GM21825 (cell line): ENCODE measurements around the gene CEACAM5.
"Not testable (repeated sequence)": the region's sequence is repeated elsewhere in the genome, so short reads cannot be mapped to it uniquely, and the experiment has no call there.

Experiments
- ATAC-seq: cut with Tn5 transposase; IDR thresholded peaks from one replicate; pipeline ENCODE4 v1.9.1; 2021; ENCODE audit warnings: mild to moderate bottlenecking, moderate library complexity; ENCODE audit not compliant: unreplicated experiment

Gene CEACAM5

GRCh38 chr19:41739361-41739760, 30.9 kb downstream of the CEACAM5 start:
- no peak for ATAC-seq

GRCh38 chr19:41740415-41741243, 32.2 kb downstream of the CEACAM5 start:
- no peak for ATAC-seq

GRCh38 chr19:41741244-41741554, 32.8 kb downstream of the CEACAM5 start:
- ATAC-seq, result no peak

GRCh38 chr19:41744850-41745249, 36.4 kb downstream of the CEACAM5 start:
- no peak for ATAC-seq

GRCh38 chr19:41745756-41746155, 37.3 kb downstream of the CEACAM5 start:
- no peak for ATAC-seq

GRCh38 chr19:41746593-41747227, 38.3 kb downstream of the CEACAM5 start:
- ATAC-seq, result no peak

GRCh38 chr19:41748012-41748411, 39.6 kb downstream of the CEACAM5 start:
- ATAC-seq, result no peak

- ATAC-seq, result not testable (repeated sequence)
Observed at GRCh38 chr19:41750248-41751134, 42.1 kb downstream of the CEACAM5 start.

GRCh38 chr19:41753159-41753558, 44.7 kb downstream of the CEACAM5 start:
- no peak for ATAC-seq

- no peak for ATAC-seq
Observed at GRCh38 chr19:41753936-41754529, 45.6 kb downstream of the CEACAM5 start.

GRCh38 chr19:41755328-41755913, 47.0 kb downstream of the CEACAM5 start, which contains the start of gene CEACAM6:
CEACAM6 (plus strand) TSS chr19:41755530; CDS start chr19:41755639, 109 bp downstream.
- ATAC-seq, result no peak

GRCh38 chr19:41758846-41759245, 50.4 kb downstream of the CEACAM5 start:
- ATAC-seq, result no peak

GRCh38 chr19:41767115-41767514, 58.7 kb downstream of the CEACAM5 start:
- no peak for ATAC-seq

- ATAC-seq, result not testable (repeated sequence)
Observed at GRCh38 chr19:41768105-41768504, 59.7 kb downstream of the CEACAM5 start.

GRCh38 chr19:41769608-41770007, 61.2 kb downstream of the CEACAM5 start:
- no peak for ATAC-seq

GRCh38 chr19:41771410-41771809, 63.0 kb downstream of the CEACAM5 start:
- ATAC-seq, result no peak

GRCh38 chr19:41774515-41774980, 66.1 kb downstream of the CEACAM5 start:
- no peak for ATAC-seq

- no peak for ATAC-seq
Observed at GRCh38 chr19:41776700-41777099, 68.3 kb downstream of the CEACAM5 start.
